Loucy (cell line): ENCODE measurements around the gene SLC1A5.

ENCODE experiments used
- H2AFZ ChIP-seq: fragments of 200-600 bp; sonication (generic); 2 replicates; pipeline ENCODE4 v1.6.0; 2016; ENCODE audit warnings: antibody characterized with exemption, mild to moderate bottlenecking, low read length, moderate library complexity
- H3F3A ChIP-seq: fragments of 200-600 bp; 2 replicates; pipeline ENCODE4 v1.6.0; 2016; ENCODE audit warnings: antibody characterized with exemption, low read depth, mild to moderate bottlenecking
- H3K27me3 ChIP-seq: fragments of 200-600 bp; sonication (generic); 2 replicates; pipeline ENCODE4 v1.6.1; 2014; ENCODE audit warnings: low read length, mild to moderate bottlenecking; ENCODE audit not compliant: insufficient read depth, poor library complexity, severe bottlenecking
- H3K36me3 ChIP-seq: fragments of 200-600 bp; sonication (generic); 2 replicates; pipeline ENCODE4 v1.6.1; 2016; ENCODE audit warnings: low read length; ENCODE audit not compliant: insufficient read depth
- H3K4me1 ChIP-seq: fragments of 200-600 bp; sonication (generic); 2 replicates; pipeline ENCODE4 v1.5.1; 2014; ENCODE audit warnings: low read length, mild to moderate bottlenecking; ENCODE audit not compliant: insufficient read depth, poor library complexity, severe bottlenecking
- H3K4me2 ChIP-seq: fragments of 200-600 bp; sonication (generic); 2 replicates; pipeline ENCODE4 v1.6.0; 2014; ENCODE audit warnings: antibody characterized with exemption, low read length, low read depth, mild to moderate bottlenecking; ENCODE audit not compliant: poor library complexity, severe bottlenecking
- H3K4me3 ChIP-seq: fragments of 200-600 bp; sonication (generic); 2 replicates; pipeline ENCODE4 v1.5.1; 2014; ENCODE audit warnings: low read length, mild to moderate bottlenecking, mixed read lengths; ENCODE audit not compliant: poor library complexity, severe bottlenecking
- H3K79me2 ChIP-seq: fragments of 200-600 bp; sonication (generic); 2 replicates; pipeline ENCODE4 v1.6.1; 2014; ENCODE audit warnings: low read length; ENCODE audit not compliant: insufficient read depth
- H3K9ac ChIP-seq: fragments of 200-600 bp; sonication (generic); 2 replicates; pipeline ENCODE4 v1.6.0; 2014; ENCODE audit warnings: mild to moderate bottlenecking, low read depth, low read length, moderate library complexity; ENCODE audit not compliant: poor library complexity, severe bottlenecking
- H3K9me2 ChIP-seq: fragments of 200-600 bp; sonication (generic); replicated peaks from 2 replicates; pipeline ENCODE4 v1.6.1; 2016; ENCODE audit warnings: low read depth, low read length, mixed read lengths
- H3K9me3 ChIP-seq: fragments of 200-600 bp; sonication (generic); 2 replicates; pipeline ENCODE4 v1.6.1; 2014; ENCODE audit warnings: mild to moderate bottlenecking, antibody characterized with exemption, low read length, low read depth; ENCODE audit not compliant: insufficient read depth
- H4K20me1 ChIP-seq: fragments of 200-600 bp; sonication (generic); 2 replicates; pipeline ENCODE4 v1.6.0; 2014; ENCODE audit warnings: antibody characterized with exemption, low read length, mild to moderate bottlenecking; ENCODE audit not compliant: insufficient read depth, poor library complexity, severe bottlenecking
- CTCF ChIP-seq: fragments of 200-600 bp; sonication (generic); conservative IDR thresholded peaks from 2 replicates; pipeline ENCODE4 v1.5.1; 2014; ENCODE audit warnings: mild to moderate bottlenecking, antibody characterized with exemption, low read length
- EZH2phosphoT487 ChIP-seq: fragments of 200-600 bp; IDR thresholded peaks from 2 replicates; pipeline ENCODE4 v1.6.1; 2018; ENCODE audit warnings: antibody characterized with exemption, mild to moderate bottlenecking, moderate library complexity, borderline replicate concordance

The SLC1A5 gene

GRCh38 chr19:46834121-46834520 is 45.7 kb upstream of the SLC1A5 start:
- Histone ChIP-seq H2AFZ (no peak overlapping the region), H3K27me3 (no peaks in the 10 kb centered on the region), H3K9ac (no peak overlapping the region), H3K9me3 (no peaks in the 10 kb centered on the region), H3K4me3 (no peak overlapping the region), H3F3A (no peaks in the 10 kb centered on the region), H3K36me3 (no peaks in the 10 kb centered on the region; the same call in 1 of the 2 replicates), H3K9me2 (no peaks in the 10 kb centered on the region), H4K20me1 (no peaks in the 10 kb centered on the region), H3K4me1 (no peaks in the 10 kb centered on the region), H3K79me2 (no peaks in the 10 kb centered on the region), H3K4me2 (no peak overlapping the region)
- TF ChIP-seq EZH2phosphoT487 (no peak), CTCF (no peak)

GRCh38 chr19:46830864-46831263 is 42.5 kb upstream of the SLC1A5 start:
- Histone ChIP-seq H3K4me1 (no peaks in the 10 kb centered on the region), H3K27me3 (no peaks in the 10 kb centered on the region), H3K36me3 (no peaks in the 10 kb centered on the region), H3K4me3 (no peak overlapping the region), H3F3A (no peaks in the 10 kb centered on the region), H3K4me2 (no peak overlapping the region), H3K9ac (no peak overlapping the region), H4K20me1 (no peaks in the 10 kb centered on the region), H2AFZ (no peak overlapping the region), H3K79me2 (no peaks in the 10 kb centered on the region), H3K9me2 (no peaks in the 10 kb centered on the region), H3K9me3 (no peaks in the 10 kb centered on the region)
- TF ChIP-seq EZH2phosphoT487 = no peak
- TF ChIP-seq CTCF = no peak

DNA sequence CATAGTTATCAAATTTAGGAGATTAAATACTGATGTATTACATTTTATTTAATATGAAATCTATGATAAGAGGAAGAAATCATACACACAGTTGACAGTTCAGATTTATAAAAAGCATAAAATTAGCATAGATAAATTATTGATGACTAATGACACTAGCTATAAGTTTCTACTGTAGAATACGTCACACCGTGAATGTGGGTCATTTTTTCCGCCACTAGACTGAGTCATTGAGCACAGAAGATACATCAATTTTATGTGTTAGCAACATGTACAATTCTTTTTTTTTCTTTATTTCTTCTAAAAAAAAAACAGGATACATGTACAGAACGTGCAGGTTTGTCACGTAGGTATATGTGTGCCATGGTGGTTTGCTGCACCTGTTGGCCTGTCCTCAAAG is 40.1 kb upstream of the SLC1A5 start:
- Histone ChIP-seq H3F3A (no peaks in the 10 kb centered on the region), H3K79me2 (no peaks in the 10 kb centered on the region), H3K9ac (no peak overlapping the region), H3K9me3 (no peaks in the 10 kb centered on the region), H4K20me1 (no peaks in the 10 kb centered on the region), H3K4me1 (no peaks in the 10 kb centered on the region), H3K9me2 (no peaks in the 10 kb centered on the region), H3K27me3 (no peaks in the 10 kb centered on the region), H3K4me3 (no peak overlapping the region), H2AFZ (no peak overlapping the region), H3K36me3 (no peaks in the 10 kb centered on the region), H3K4me2 (no peak overlapping the region)
- TF ChIP-seq CTCF = no peak
- TF ChIP-seq EZH2phosphoT487 = no peak
